HEK293 (cell line): ENCODE data around the gene S1PR3.

Experiments
- CTCF ChIA-PET: fragments of 350-600 bp; formaldehyde crosslinking; extraction: SDS; loops from one replicate; lab custom pipeline; 2021; ENCODE audit warnings: antibody characterized with exemption; lab: Yijun Ruan, JAX
- POLR2A ChIA-PET: fragments of 300-600 bp; formaldehyde crosslinking; extraction: SDS; loops from one replicate; lab custom pipeline; 2020; ENCODE audit warnings: antibody characterized with exemption, inconsistent platforms; lab: Yijun Ruan, JAX
- H3K27ac ChIP-seq: fragments of 200-500 bp; sonication (Bioruptor generic); 2 replicates; pipeline ENCODE4 v1.5.1; 2014; ENCODE audit warnings: low read depth, low read length, control low read depth, inconsistent platforms; ENCODE audit errors: extremely low read depth
- H3K36me3 ChIP-seq, 2 experiments: fragments of 200-500 bp in 1 of 2; sonication (Bioruptor generic) in 1 of 2; 1 replicate in 1 of 2; 2 replicates in 1 of 2; pipeline ENCODE4 v1.5.1; 2014 to 2017; ENCODE audit warnings: inconsistent platforms in 2 of 2, low read length in 2 of 2; ENCODE audit not compliant: control insufficient read depth in 2 of 2, insufficient read depth in 1 of 2
- H3K4me1 ChIP-seq: fragments of 200-500 bp; sonication (Bioruptor generic); 2 replicates; pipeline ENCODE4 v1.5.1; 2014; ENCODE audit warnings: mild to moderate bottlenecking, low read length, inconsistent platforms; ENCODE audit not compliant: control insufficient read depth, insufficient read depth
- H3K4me3 ChIP-seq: 2 replicates; pipeline ENCODE4 v1.5.1; 2011; ENCODE audit warnings: low read depth, mild to moderate bottlenecking, control low read depth, low read length, moderate library complexity
- H3K9me3 ChIP-seq: fragments of 200-500 bp; sonication (Bioruptor generic); 2 replicates; pipeline ENCODE4 v1.5.1; 2014; ENCODE audit warnings: low read depth, low read length, inconsistent platforms; ENCODE audit not compliant: control insufficient read depth, insufficient read depth
- BCL6B ChIP-seq: fragments of 450-650 bp; formaldehyde crosslinking; IDR thresholded peaks from 2 replicates; pipeline ENCODE4 v1.5.1; 2017; ENCODE audit warnings: missing biosample characterization, missing genetic modification characterization
- FEZF1 ChIP-seq: fragments of 450-650 bp; formaldehyde crosslinking; IDR thresholded peaks from 2 replicates; pipeline ENCODE4 v1.5.1; 2016; ENCODE audit warnings: missing biosample characterization, missing genetic modification characterization
- GLI4 ChIP-seq: fragments of 450-650 bp; formaldehyde crosslinking; IDR thresholded peaks from 2 replicates; pipeline ENCODE4 v1.5.1; 2016; ENCODE audit warnings: missing biosample characterization, missing genetic modification characterization
- HIC1 ChIP-seq: fragments of 450-650 bp; formaldehyde crosslinking; IDR thresholded peaks from 2 replicates; pipeline ENCODE4 v1.5.1; 2016; ENCODE audit warnings: missing biosample characterization, missing genetic modification characterization
- INSM2 ChIP-seq: fragments of 450-650 bp; formaldehyde crosslinking; IDR thresholded peaks from 2 replicates; pipeline ENCODE4 v1.5.1; 2016; ENCODE audit warnings: missing biosample characterization, missing genetic modification characterization
- KLF8 ChIP-seq: fragments of 450-650 bp; formaldehyde crosslinking; IDR thresholded peaks from 2 replicates; pipeline ENCODE4 v1.5.1; 2016; ENCODE audit warnings: missing biosample characterization, missing genetic modification characterization
- OSR2 ChIP-seq: fragments of 450-650 bp; formaldehyde crosslinking; IDR thresholded peaks from 2 replicates; pipeline ENCODE4 v1.5.1; 2016; ENCODE audit warnings: missing biosample characterization, missing genetic modification characterization
- ZBTB21 ChIP-seq: fragments of 450-650 bp; formaldehyde crosslinking; IDR thresholded peaks from 2 replicates; pipeline ENCODE4 v1.5.1; 2017; ENCODE audit warnings: missing biosample characterization, missing genetic modification characterization
- ZFP69B ChIP-seq: fragments of 450-650 bp; formaldehyde crosslinking; IDR thresholded peaks from 2 replicates; pipeline ENCODE4 v1.5.1; 2016; ENCODE audit warnings: missing biosample characterization, missing genetic modification characterization
- ZNF132 ChIP-seq: fragments of 450-650 bp; formaldehyde crosslinking; IDR thresholded peaks from 2 replicates; pipeline ENCODE4 v1.5.1; 2017; ENCODE audit warnings: missing biosample characterization, missing genetic modification characterization, borderline replicate concordance
- ZNF211 ChIP-seq: fragments of 450-650 bp; formaldehyde crosslinking; IDR thresholded peaks from 2 replicates; pipeline ENCODE4 v1.5.1; 2016; ENCODE audit warnings: low read depth, missing biosample characterization, missing genetic modification characterization
- ZNF23 ChIP-seq: fragments of 450-650 bp; formaldehyde crosslinking; IDR thresholded peaks from 2 replicates; pipeline ENCODE4 v1.5.1; 2016; ENCODE audit warnings: missing biosample characterization, missing genetic modification characterization, borderline replicate concordance
- ZNF280D ChIP-seq: fragments of 450-650 bp; formaldehyde crosslinking; IDR thresholded peaks from 2 replicates; pipeline ENCODE4 v1.5.1; 2016; ENCODE audit warnings: missing biosample characterization, missing genetic modification characterization
- ZNF354C ChIP-seq: fragments of 450-650 bp; formaldehyde crosslinking; IDR thresholded peaks from 2 replicates; pipeline ENCODE4 v1.5.1; 2016; ENCODE audit warnings: missing biosample characterization, missing genetic modification characterization, low read depth, borderline replicate concordance
- ZNF645 ChIP-seq: fragments of 450-650 bp; formaldehyde crosslinking; IDR thresholded peaks from 2 replicates; pipeline ENCODE4; 2016; ENCODE audit warnings: missing biosample characterization, missing genetic modification characterization

Gene S1PR3

GRCh38 chr9:89053301-89053700 lies 62.0 kb downstream of the S1PR3 start:
- no peaks in the 10 kb centered on the region for H3K9me3 ChIP-seq
- no peaks in the 10 kb centered on the region for H3K4me1 ChIP-seq
- no peak overlapping the region for H3K27ac ChIP-seq
- TF ChIP-seq HIC1 (tag by site-specific recombination): no peak
- TF ChIP-seq ZFP69B (tag by site-specific recombination): no peak
- TF ChIP-seq ZNF23: no peak
- no peak for TF ChIP-seq ZNF645
- TF ChIP-seq ZNF132 (tag by site-specific recombination): no peak
- TF ChIP-seq ZNF211 (tag by site-specific recombination): no peak
- TF ChIP-seq BCL6B (tag by site-specific recombination): no peak
- TF ChIP-seq OSR2 (tag by site-specific recombination): no peak
- no peak for TF ChIP-seq FEZF1
- no peak for TF ChIP-seq ZNF354C (tag by site-specific recombination)
- TF ChIP-seq ZNF280D (tag by site-specific recombination): no peak
- no peak for TF ChIP-seq GLI4
- no peak for TF ChIP-seq ZBTB21 (tag by site-specific recombination)
- TF ChIP-seq KLF8: no peak
- no peak for TF ChIP-seq INSM2 (tag by site-specific recombination)
- no peaks in the 10 kb centered on the region for H3K36me3 ChIP-seq
- POLR2A ChIA-PET: no interaction called here
- CTCF ChIA-PET: interaction anchor here (0.6 to 0.7 kb wide), 2 partner anchors 24 to 240 kb away, joined by 3 to 7 read pairs; no protein-coding TSS in a partner anchor
- H3K4me3 ChIP-seq: no peak overlapping the region
